NOMO-1 treated with dmso at 0.1 percent for 144 hours (cell line): Measurements from ENCODE around the gene AQP12A.
"Not testable (repeated sequence)": the region's sequence is repeated elsewhere in the genome, so short reads cannot be mapped to it uniquely, and the experiment has no call there.

Experiments used
- DNase-seq: peaks from one replicate; lab custom pipeline; 2025; ENCODE audit not compliant: unreplicated experiment; lab: John Stamatoyannopoulos, UW

AQP12A gene

GRCh38 chr2:240691631-240692420, at the start of gene AQP12A:
Gene AQP12A (plus strand): TSS chr2:240691866. CDS start chr2:240691914, 48 bp downstream.
- not testable (repeated sequence) for DNase-seq

- no peak for DNase-seq
Observed at GRCh38 chr2:240642061-240642805, 49.4 kb upstream of the AQP12A start.

GRCh38 chr2:240642806-240643092, 48.9 kb upstream of the AQP12A start:
- no peak for DNase-seq

GRCh38 chr2:240643093-240643810, 48.4 kb upstream of the AQP12A start:
- DNase-seq = no peak

GRCh38 chr2:240643811-240644150, 47.9 kb upstream of the AQP12A start:
- DNase-seq = no peak

GRCh38 chr2:240644171-240644651, 47.5 kb upstream of the AQP12A start:
- DNase-seq = no peak

GRCh38 chr2:240644859-240645301, 46.8 kb upstream of the AQP12A start:
- DNase-seq = no peak

- DNase-seq = no peak
Observed at GRCh38 chr2:240645346-240645745, 46.3 kb upstream of the AQP12A start.

GRCh38 chr2:240645801-240646175, 45.9 kb upstream of the AQP12A start:
- DNase-seq = no peak

- no peak for DNase-seq
Observed at GRCh38 chr2:240646176-240646899, 45.3 kb upstream of the AQP12A start.

- no peak for DNase-seq
Observed at GRCh38 chr2:240646900-240647502, 44.7 kb upstream of the AQP12A start.

- no peak for DNase-seq
Observed at GRCh38 chr2:240647503-240648154, 44.0 kb upstream of the AQP12A start.

- no peak for DNase-seq
Observed at GRCh38 chr2:240648155-240648649, 43.5 kb upstream of the AQP12A start.

GRCh38 chr2:240648650-240649275, 42.9 kb upstream of the AQP12A start:
- DNase-seq = no peak

- DNase-seq = no peak
Observed at GRCh38 chr2:240649331-240649730, 42.3 kb upstream of the AQP12A start.

- DNase-seq = no peak
Observed at GRCh38 chr2:240650254-240650965, 41.3 kb upstream of the AQP12A start.

GRCh38 chr2:240651185-240651584, 40.5 kb upstream of the AQP12A start:
- no peak for DNase-seq

- DNase-seq = no peak
Observed at GRCh38 chr2:240655931-240656886, 35.5 kb upstream of the AQP12A start.
